SHP77 treated with DMSO at 0.1 percent for 48 hours (cell line): ENCODE results near the gene CS.
"Not testable (repeated sequence)": the region's sequence is repeated elsewhere in the genome, so short reads cannot be mapped to it uniquely, and the experiment has no call there.

Experiments
- DNase-seq: peaks from one replicate; lab custom pipeline; 2025; lab: John Stamatoyannopoulos, UW

The CS gene

DNA sequence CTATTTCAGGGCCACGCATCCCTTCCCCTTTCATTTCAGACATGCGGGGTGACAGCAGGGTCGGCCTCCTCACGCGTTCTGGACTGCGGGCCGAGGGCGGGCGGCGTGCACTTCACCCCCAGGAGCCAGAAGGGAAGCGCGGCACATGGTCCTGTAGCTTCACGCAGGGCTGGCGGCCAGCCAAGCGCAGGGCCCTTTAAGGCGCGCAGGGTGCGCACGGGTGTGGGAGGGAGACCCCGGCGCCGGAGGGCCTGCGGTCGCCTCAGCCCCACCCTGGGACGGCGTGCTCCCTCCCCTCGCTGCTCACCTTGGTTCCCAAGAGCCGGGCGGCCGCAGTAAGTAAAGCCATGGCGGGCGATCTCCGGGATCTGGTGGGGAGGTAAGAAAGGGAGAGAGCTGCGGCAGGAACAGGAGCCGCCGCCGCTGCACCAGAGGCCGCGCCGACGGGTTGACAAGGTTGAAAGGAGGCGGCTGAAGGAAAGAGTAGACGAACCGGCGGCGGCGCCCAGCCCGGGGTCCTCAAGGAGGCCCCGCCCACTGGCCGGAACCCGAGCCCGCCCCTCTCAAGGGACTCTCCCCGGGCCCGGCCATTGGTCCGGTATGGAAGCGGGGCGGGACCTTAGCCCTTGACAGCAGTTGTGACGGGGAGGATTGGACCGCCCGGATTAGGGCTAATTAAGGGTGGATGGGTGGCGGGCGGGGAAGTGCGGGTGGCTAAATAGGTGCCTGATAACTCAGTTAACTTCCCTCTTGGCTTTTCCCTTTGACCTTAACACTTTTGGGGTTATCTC lies at the start of gene CS:
TSS of gene CS (minus strand) at position 478 of the 791 bp plus-strand sequence. CDS start at position 349, 129 bp downstream.
- DNase-seq, result peak; percentile 90

DNA sequence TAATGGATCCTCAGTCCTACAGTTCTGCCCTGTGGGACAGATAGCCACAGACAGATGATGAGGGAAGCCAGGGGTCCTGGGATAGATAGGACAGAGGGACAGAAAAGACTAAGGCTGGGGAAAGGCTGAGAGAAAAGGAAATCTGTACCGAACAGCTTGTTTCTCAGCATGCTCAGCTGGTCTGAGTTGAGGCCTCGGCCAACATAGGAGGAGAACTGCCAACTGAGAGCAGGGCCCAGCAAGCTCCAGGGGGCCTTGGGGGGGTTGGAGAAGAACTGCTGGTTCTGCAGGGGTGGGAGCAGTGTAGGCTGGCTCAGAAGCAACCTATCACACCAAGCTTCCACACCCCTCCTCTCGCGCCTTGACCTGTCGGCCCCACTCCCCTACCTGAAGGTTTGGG lies 48.6 kb upstream of the CS start:
- no peak for DNase-seq

DNA sequence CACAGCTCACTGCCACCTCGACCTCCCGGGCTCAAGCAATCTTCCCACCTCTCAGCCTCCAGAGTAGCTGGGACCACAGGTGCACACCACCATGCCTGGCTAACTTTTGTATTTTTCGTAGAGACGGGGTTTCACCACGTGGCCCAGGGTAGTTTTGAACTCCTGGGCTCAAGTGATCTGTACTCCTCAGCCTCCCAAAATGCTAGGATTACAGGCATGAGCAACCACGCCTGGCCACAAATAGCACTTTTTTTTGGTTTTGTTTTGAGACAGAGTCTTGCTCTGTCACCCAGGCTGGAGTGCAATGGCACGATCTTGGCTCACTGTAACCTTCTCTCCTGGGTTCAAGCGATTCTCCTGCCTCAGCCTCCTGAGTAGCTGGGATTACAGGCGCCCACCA lies 47.1 kb upstream of the CS start:
- DNase-seq, result not testable (repeated sequence)

GRCh38 chr12:56346675-56347074 lies 46.5 kb upstream of the CS start:
- DNase-seq, result no peak

DNA sequence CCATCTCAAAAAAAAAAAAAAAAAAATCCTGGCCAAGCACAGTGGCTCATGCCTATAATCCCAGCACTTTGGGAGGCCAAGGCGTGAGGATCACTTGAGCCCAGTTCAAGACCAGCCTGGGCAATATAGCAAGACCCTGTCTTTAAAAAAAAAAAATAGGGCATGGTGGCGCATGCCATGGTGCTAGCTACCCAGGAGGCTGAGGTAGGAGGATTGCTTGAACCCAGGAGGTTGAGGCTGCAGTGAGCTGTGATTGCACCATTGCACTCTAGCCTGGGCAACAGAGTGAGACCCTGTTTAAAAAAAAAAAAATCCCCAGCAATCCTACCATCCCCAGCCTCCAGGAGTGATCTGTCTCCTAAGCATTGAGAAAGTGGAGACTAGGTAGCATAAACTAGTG lies 42.2 kb upstream of the CS start:
- DNase-seq, result not testable (repeated sequence)

DNA sequence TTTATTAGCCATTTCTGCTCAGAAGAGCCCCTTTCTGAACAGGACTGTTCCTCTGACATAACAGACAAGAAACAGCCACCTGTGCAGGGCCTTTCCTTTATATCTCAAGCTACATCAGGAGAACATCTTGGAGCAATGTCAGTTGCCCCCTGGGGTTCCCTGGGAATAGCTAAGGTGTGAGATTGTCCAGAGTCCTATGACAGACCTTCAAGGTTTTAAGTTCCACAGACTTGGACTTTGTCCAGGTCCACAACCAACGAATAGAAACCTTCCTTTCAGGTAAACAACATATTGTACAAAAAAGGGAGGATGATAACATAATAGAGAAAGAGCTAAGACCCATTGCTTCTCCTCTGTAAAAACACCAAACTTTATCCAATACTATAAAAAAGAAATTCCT lies 41.5 kb upstream of the CS start:
- no peak for DNase-seq

- DNase-seq, result no peak
These were observed 39.0 kb upstream of the CS start for GRCh38 chr12:56339158-56339422.

DNA sequence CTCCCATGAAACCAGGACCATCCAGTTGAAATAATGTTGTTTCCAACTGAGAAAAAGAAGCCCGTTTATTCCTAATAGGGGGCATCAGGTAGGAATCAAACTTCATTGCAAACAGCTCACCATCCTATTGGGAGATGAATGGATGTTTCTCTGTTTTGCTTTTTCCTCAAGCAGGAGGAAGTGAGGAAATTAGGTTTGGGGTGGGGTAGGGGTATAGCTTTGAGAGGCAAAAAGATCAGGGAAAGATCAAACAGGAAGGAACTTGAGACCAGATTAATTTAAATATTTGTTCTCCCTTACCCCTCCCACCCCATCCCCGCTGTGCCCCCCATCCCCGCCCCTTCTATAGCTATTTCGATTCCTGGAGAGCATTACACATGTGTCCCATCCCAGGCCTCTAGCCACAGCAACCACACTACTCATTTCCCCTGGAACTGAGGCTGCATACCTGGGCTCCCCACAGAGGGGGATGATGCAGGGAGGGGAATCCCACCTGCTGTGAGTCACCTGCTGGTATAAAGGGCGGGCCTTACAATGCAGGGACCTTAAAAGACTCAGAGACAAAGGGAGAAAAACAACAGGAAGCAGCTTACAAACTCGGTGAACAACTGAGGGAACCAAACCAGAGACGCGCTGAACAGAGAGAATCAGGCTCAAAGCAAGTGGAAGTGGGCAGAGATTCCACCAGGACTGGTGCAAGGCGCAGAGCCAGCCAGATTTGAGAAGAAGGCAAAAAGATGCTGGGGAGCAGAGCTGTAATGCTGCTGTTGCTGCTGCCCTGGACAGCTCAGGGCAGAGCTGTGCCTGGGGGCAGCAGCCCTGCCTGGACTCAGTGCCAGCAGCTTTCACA lies 38.4 kb upstream of the CS start, which contains the start of gene IL23A:
TSS of gene IL23A (plus strand) at position 577 of the 850 bp plus-strand sequence. CDS start at position 738, 161 bp downstream.
- DNase-seq, result no peak

- no peak for DNase-seq
These were observed 37.7 kb upstream of the CS start for GRCh38 chr12:56337753-56338251.

GRCh38 chr12:56336361-56337167 lies 36.4 kb upstream of the CS start:
- no peak for DNase-seq

DNA sequence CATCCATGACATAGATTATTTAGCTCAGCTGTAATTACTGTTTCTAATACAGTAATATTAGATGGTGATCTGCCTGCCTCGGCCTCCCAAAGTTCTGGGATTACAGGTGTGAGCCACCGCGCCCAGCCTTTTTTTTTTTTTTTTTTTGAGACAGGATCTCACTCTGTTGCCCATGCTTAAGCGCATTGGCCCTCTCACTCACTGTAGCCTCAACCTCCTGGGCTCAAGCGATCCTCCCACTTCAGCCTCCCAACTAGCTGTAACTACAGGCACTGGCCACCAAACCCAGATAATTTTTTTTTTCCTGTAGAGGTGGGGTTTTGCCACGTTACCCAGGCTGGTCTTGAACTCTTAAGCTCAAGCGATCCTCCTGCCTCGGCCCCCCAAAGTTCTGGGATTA lies 35.4 kb upstream of the CS start:
- DNase-seq, result not testable (repeated sequence)

GRCh38 chr12:56334490-56334793 lies 34.3 kb upstream of the CS start:
- DNase-seq, result no peak

DNA sequence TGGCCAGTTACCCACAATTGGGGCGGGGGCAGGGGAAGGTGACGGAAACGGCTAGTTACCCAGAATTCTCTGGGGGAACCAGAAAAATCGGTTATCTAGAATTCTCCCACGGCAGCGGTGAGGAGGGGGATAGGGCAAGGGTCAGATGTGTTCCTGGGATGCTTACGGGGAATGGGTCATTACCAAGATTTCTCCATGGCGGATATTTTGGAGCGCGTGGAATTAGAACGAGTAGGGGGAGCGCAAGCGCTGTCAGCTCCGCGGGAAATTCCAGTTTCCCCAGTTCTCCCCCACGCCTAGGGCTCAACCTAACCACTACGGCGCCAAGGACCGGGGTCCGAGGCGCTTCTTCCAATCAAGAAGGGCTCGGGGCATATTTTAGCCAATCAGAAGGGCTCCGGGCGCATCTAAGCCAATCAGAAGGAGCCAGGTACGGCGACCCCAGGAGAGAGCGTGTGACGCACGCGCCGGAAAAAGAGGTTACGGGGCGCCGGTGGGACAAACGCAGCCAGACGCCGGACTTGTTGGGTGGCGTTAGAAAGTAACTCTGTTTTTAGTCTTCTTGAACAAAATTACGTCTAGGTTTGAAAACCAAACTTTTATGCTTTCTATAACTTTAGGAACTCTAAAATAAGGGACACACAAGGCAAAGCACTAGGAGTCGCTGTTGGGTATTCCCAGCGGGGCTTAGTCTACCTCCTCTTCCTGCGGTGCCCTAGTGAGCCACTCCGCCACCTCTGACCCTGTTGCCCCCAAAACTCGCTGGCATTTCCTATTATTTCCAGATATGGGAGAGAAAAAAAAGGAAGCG lies 33.8 kb upstream of the CS start, which contains the start of gene PAN2:
TSS of gene PAN2 (minus strand) at position 322 of the 811 bp plus-strand sequence. CDS start 906 bp downstream, outside the sequence.
- peak; percentile 89 for DNase-seq

DNA sequence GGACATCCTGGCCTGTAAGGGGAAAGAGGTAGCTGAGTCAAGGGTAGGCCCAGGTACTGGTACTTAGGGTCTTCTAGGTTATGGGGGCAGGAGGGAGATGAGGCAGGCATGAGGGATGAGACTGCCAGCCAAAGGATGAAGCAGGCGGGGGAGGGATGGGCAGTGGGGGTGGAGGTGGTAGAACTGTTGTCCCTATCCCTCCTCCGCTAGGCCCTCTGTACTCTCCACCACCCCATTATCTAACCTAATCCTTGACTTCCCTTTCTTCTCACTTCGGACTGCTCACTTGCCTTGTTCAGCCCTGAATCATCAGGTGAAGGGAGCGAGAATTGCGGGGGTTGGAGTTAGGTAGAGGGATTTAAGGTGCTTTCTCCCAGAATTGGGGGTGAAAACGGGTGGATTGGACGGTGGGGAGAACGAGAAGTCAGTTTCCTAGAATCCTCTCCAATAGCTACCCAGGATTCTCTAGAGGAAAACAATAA lies 33.1 kb upstream of the CS start:
- no peak for DNase-seq

DNA sequence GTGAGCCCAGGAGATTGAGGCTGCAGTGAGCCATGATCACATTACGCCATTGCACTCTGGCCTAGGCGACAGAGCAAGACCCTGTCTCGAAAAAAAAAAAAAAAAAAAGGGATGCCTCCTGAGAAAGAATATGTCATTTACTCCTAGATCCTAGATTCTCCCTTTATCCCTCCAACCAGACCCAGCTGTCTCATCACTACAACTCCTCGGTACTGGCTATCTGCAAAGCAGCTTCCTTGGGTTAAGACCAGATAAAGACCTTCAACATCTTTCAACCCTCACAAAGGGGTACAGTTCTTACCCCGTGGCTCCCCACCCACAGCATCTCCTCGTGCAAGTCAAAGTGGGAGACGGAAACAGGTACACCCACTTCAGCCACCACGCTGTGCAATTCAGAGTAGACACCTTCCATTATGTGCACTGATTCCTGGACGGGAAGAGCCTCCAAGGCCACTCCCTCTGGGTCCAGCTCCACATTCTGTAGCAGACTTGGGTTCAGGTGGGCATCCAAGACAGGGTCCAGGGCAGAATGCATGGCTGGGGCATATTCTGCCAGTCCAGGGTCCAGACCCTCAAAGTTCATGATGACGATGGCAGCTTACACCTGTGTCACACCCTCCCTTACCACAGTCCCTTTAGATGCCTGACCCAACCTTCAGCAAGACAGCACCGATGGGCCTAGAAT lies 32.5 kb upstream of the CS start:
- DNase-seq, result no peak

- DNase-seq, result no peak
These were observed 30.9 kb upstream of the CS start for GRCh38 chr12:56330936-56331490.

DNA sequence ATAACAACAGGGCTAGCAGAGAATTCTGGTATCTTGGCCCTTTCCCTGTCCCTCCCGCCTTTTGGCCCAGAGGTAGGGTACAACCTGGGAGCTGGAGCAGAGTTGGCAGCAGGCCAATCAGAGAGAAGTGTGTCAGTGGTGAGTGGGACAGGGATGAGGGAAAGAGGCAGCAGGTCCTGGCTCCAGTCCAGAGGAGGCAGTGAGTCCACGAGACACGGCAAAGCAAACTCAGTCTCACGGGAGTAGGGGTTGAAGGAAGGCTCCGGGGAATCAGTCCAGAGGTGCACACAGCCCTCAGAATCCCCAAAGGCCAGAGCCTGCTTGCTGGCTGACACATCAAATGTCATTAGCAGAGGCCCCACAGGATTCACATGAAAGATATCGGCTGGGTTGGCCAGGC lies 26.4 kb upstream of the CS start:
- no peak for DNase-seq

DNA sequence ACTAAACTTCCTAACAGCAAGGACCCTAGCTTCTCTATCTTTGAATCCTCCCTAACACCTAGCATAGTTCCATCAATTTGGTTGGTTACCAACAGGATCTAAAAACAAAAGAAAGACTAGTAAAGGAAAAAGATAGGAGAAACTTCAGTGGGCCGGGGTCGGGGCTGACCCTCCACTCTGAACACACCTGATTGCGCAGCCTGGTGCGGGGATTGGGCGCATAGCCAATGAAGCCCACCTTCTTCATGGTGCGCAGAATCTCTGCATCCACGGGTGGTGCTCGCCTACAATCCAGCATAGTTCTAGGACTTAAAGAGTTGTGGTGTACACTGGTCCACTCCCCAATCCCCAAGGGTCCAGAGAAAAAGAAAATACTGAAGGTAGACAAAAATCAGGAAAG lies 26.0 kb upstream of the CS start:
- DNase-seq, result no peak

- no peak for DNase-seq
These were observed 24.1 kb upstream of the CS start for GRCh38 chr12:56324206-56324605.

GRCh38 chr12:56321610-56322009 lies 21.5 kb upstream of the CS start:
- not testable (repeated sequence) for DNase-seq
